DOHH2 (cell line): ENCODE results near the gene IL10RB.

Source experiments
- H3F3A ChIP-seq: fragments of 200-600 bp; sonication (generic), shearing (Covaris generic); 2 replicates; pipeline ENCODE4 v1.6.0; 2016; ENCODE audit warnings: antibody characterized with exemption, mild to moderate bottlenecking; ENCODE audit not compliant: control insufficient read depth, insufficient read depth
- H3K27ac ChIP-seq: fragments of 200-600 bp; sonication (generic); 2 replicates; pipeline ENCODE4 v1.5.1; 2014; ENCODE audit warnings: low read depth, mild to moderate bottlenecking, low read length, moderate library complexity
- H3K27me3 ChIP-seq: fragments of 200-600 bp; sonication (generic); 2 replicates; pipeline ENCODE4 v1.6.1; 2014; ENCODE audit warnings: mild to moderate bottlenecking, low read length, mixed read lengths; ENCODE audit not compliant: control insufficient read depth
- H3K36me3 ChIP-seq: fragments of 200-600 bp; sonication (generic); 2 replicates; pipeline ENCODE4 v1.6.1; 2014; ENCODE audit warnings: mild to moderate bottlenecking, low read length, moderate library complexity, mixed read lengths; ENCODE audit not compliant: control insufficient read depth
- H3K4me1 ChIP-seq: fragments of 200-600 bp; sonication (generic); 2 replicates; pipeline ENCODE4 v1.6.1; 2014; ENCODE audit warnings: mild to moderate bottlenecking, low read length, mixed read lengths; ENCODE audit not compliant: control insufficient read depth
- H3K4me2 ChIP-seq: fragments of 200-600 bp; sonication (generic); 2 replicates; pipeline ENCODE4 v1.6.0; 2014; ENCODE audit warnings: mild to moderate bottlenecking, low read length, moderate library complexity
- H3K4me3 ChIP-seq: fragments of 200-600 bp; sonication (generic); 2 replicates; pipeline ENCODE4 v1.5.1; 2014; ENCODE audit warnings: mild to moderate bottlenecking, low read length, mixed read lengths
- H3K79me2 ChIP-seq: fragments of 200-600 bp; sonication (generic); 2 replicates; pipeline ENCODE4 v1.6.1; 2014; ENCODE audit warnings: mild to moderate bottlenecking, low read length, mixed read lengths; ENCODE audit not compliant: control insufficient read depth
- H3K9me2 ChIP-seq: fragments of 200-600 bp; sonication (generic); replicated peaks from 2 replicates; pipeline ENCODE4 v1.6.1; 2014; ENCODE audit warnings: mild to moderate bottlenecking, low read length, mixed read lengths; ENCODE audit not compliant: control insufficient read depth
- H3K9me3 ChIP-seq: fragments of 200-600 bp; sonication (generic); 2 replicates; pipeline ENCODE4 v1.6.1; 2014; ENCODE audit warnings: antibody characterized with exemption, low read length, mixed read lengths; ENCODE audit not compliant: control insufficient read depth, insufficient read depth
- H4K20me1 ChIP-seq: fragments of 200-600 bp; sonication (generic); 2 replicates; pipeline ENCODE4 v1.6.0; 2014; ENCODE audit warnings: low read depth, mild to moderate bottlenecking, antibody characterized with exemption, low read length, moderate library complexity; ENCODE audit not compliant: control insufficient read depth, insufficient read depth
- CTCF ChIP-seq: fragments of 200-600 bp; sonication (generic); IDR thresholded peaks from one replicate; pipeline ENCODE4 v1.5.1; 2014; ENCODE audit warnings: antibody characterized with exemption, mild to moderate bottlenecking, low read depth, low read length; ENCODE audit not compliant: poor library complexity, severe bottlenecking
- EZH2phosphoT487 ChIP-seq: fragments of 200-600 bp; sonication (generic); IDR thresholded peaks from 2 replicates; pipeline ENCODE4 v1.6.1; 2017; ENCODE audit warnings: borderline replicate concordance, mild to moderate bottlenecking, antibody characterized with exemption, low read length, moderate library complexity, mixed read lengths

Gene IL10RB

GRCh38 chr21:33345751-33346238 lies 79.6 kb downstream of the IL10RB start:
- Histone ChIP-seq H3K9me3 (no peaks in the 10 kb centered on the region), H3K27me3 (no peaks in the 10 kb centered on the region), H4K20me1 (no peaks in the 10 kb centered on the region), H3K4me2 (no peak overlapping the region), H3K79me2 (peaks cover 2% of the 10 kb centered on the region; the same call in 1 of the 2 replicates), H3F3A (no peaks in the 10 kb centered on the region), H3K4me3 (no peak overlapping the region), H3K4me1 (no peaks in the 10 kb centered on the region), H3K36me3 (peaks cover 82% of the 10 kb centered on the region), H3K9me2 (no peaks in the 10 kb centered on the region), H3K27ac (no peak overlapping the region)
- TF ChIP-seq EZH2phosphoT487 (no peak), CTCF (no peak)
